GM12865 (cell line): ENCODE results near the gene ST6GALNAC3.

Experiments
- DNase-seq: peaks from one replicate; pipeline ENCODE4 v3.0.0; 2010; ENCODE audit warnings: low read depth
- H3K4me3 ChIP-seq: 2 replicates; pipeline ENCODE4 v1.5.1; 2011; ENCODE audit warnings: mild to moderate bottlenecking, low read depth, low read length, control low read depth
- CTCF ChIP-seq: IDR thresholded peaks from 2 replicates; pipeline ENCODE4 v1.5.1; 2011; ENCODE audit warnings: low read length, control low read depth, low read depth, inconsistent platforms; ENCODE audit not compliant: insufficient read depth; ENCODE audit errors: missing control alignments

ST6GALNAC3 gene

GRCh38 chr1:76300556-76300955 is 226.0 kb downstream of the ST6GALNAC3 start:
- H3K4me3 ChIP-seq, result no peak overlapping the region
- no peak for TF ChIP-seq CTCF
- DNase-seq, result no peak

- TF ChIP-seq CTCF, result no peak
- no peak overlapping the region for H3K4me3 ChIP-seq
- DNase-seq, result no peak
Observed at GRCh38 chr1:76302711-76303339, 228.3 kb downstream of the ST6GALNAC3 start.

GRCh38 chr1:76303340-76303717 is 228.8 kb downstream of the ST6GALNAC3 start:
- DNase-seq, result no peak
- no peak for TF ChIP-seq CTCF
- H3K4me3 ChIP-seq, result no peak overlapping the region

GRCh38 chr1:76313304-76313703 is 238.8 kb downstream of the ST6GALNAC3 start:
- no peak overlapping the region for H3K4me3 ChIP-seq
- TF ChIP-seq CTCF, result no peak

GRCh38 chr1:76314730-76315129 is 240.2 kb downstream of the ST6GALNAC3 start:
- H3K4me3 ChIP-seq, result no peak overlapping the region
- no peak for DNase-seq
- TF ChIP-seq CTCF, result no peak

More at GRCh38 chr1:76313304-76313703, 238.8 kb downstream of the ST6GALNAC3 start:
- DNase-seq, result no peak

- H3K4me3 ChIP-seq, result no peak overlapping the region
- DNase-seq, result no peak
- no peak for TF ChIP-seq CTCF
Observed at GRCh38 chr1:76317299-76317900, 242.9 kb downstream of the ST6GALNAC3 start.

- peak; percentile 68 for DNase-seq
- H3K4me3 ChIP-seq, result no peak overlapping the region
Observed at GRCh38 chr1:76330991-76331603, 256.6 kb downstream of the ST6GALNAC3 start.

More at GRCh38 chr1:76330991-76331603, 256.6 kb downstream of the ST6GALNAC3 start:
- TF ChIP-seq CTCF, result peak; percentile 86
